Cardiac muscle cell (in vitro differentiated cells and primary cell): Measurements from ENCODE around the gene DGKZ. TPM values are rescaled to one million over a fixed set of nuclear protein-coding genes. Genes with fewer than 3 reads are reported as not detected.
A peak's percentile ranks its signal among the peaks of the same experiment; 100 is the strongest.

Experiments
- DNase-seq, 2 donors: peaks; one replicate each; pipeline versions ENCODE4 v3.0.0 to v3.0.0-alpha.2; 2010 to 2017; ENCODE audit warnings: low read depth in 1 of 2, low spot score in 1 of 2
- H3K27ac ChIP-seq: fragments of 200-600 bp; sonication (generic); 2 replicates; pipeline ENCODE4 v1.5.1; 2016
- H3K27me3 ChIP-seq: fragments of 200-600 bp; sonication (generic); 2 replicates; pipeline ENCODE4 v1.6.0; 2016; ENCODE audit warnings: control low read depth
- H3K36me3 ChIP-seq: fragments of 200-600 bp; sonication (generic); 2 replicates; pipeline ENCODE4 v1.5.1; 2016; ENCODE audit warnings: control low read depth
- H3K4me1 ChIP-seq: fragments of 200-600 bp; sonication (generic); 2 replicates; pipeline ENCODE4 v1.8.1; 2017; ENCODE audit warnings: low read depth, mild to moderate bottlenecking, mixed run types
- H3K4me3 ChIP-seq: fragments of 200-600 bp; sonication (generic); 2 replicates; pipeline ENCODE4 v1.5.1; 2016; ENCODE audit warnings: mild to moderate bottlenecking
- H3K9me3 ChIP-seq: fragments of 200-600 bp; sonication (generic); 2 replicates; pipeline ENCODE4 v1.5.1; 2017; ENCODE audit warnings: low read depth, mild to moderate bottlenecking, control low read depth
- CTCF ChIP-seq: IDR thresholded peaks from 2 replicates; pipeline ENCODE4 v1.5.1; 2012; ENCODE audit warnings: low read depth, mild to moderate bottlenecking, low read length
- polyA plus RNA-seq: library from polyadenylated mRNA; unstranded; fragments of >200 nt; fragmentation: Nextera tagmentation; extraction: Ambion mirVana; gene quantifications from 2 replicates; pipeline ENCODE4 v1.2.1, GENCODE V29; 2016
- total RNA-seq: library from RNA; depleted of rRNA; stranded (reverse); fragments of >200 nt; gene quantifications from 2 replicates; pipeline ENCODE4 v1.2.3, GENCODE V29; 2016

The DGKZ gene
- total and polyA plus RNA-seq, 2 experiments from 2014 or later, result 48.3 to 81.8 TPM

GRCh38 chr11:46375392-46376101 is 28.3 kb downstream of the DGKZ start:
- no peak overlapping the region for H3K27ac ChIP-seq
- H3K36me3 ChIP-seq, result peaks cover 3% of the 10 kb centered on the region
- DNase-seq, result no peak
- H3K9me3 ChIP-seq, result no peaks in the 10 kb centered on the region
- no peak for TF ChIP-seq CTCF
- no peak overlapping the region for H3K4me3 ChIP-seq
- no peaks in the 10 kb centered on the region for H3K27me3 ChIP-seq
- peaks cover 8% of the 10 kb centered on the region for H3K4me1 ChIP-seq

GRCh38 chr11:46376258-46377050 is 29.2 kb downstream of the DGKZ start:
- H3K27ac ChIP-seq, result no peak overlapping the region
- no peak overlapping the region for H3K4me3 ChIP-seq
- H3K36me3 ChIP-seq, result peaks cover 3% of the 10 kb centered on the region
- no peak for TF ChIP-seq CTCF
- H3K9me3 ChIP-seq, result no peaks in the 10 kb centered on the region
- H3K4me1 ChIP-seq, result peaks cover 8% of the 10 kb centered on the region
- no peaks in the 10 kb centered on the region for H3K27me3 ChIP-seq
- DNase-seq, result no peak

DNA sequence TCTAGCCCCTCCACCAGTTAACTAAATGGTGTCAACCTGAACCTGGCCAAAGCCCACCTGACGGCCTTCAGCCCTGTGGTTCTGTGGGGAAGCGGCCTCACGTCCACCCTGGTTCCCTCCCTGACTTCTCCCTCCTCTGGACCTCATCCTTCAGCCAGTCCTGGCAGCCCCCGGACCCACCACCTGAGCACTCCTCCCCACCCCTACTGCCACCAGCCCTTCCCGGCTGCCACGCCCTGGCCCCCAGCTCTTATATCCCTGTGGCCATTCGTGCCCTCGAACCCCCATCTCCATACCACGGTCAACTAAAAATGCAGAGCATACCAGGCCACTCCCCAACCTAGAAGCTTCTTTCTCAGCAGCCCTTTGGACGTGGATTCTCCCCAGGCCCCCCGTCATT is 30.0 kb downstream of the DGKZ start:
- Histone ChIP-seq H3K36me3 (peaks cover 3% of the 10 kb centered on the region), H3K27me3 (no peaks in the 10 kb centered on the region), H3K9me3 (no peaks in the 10 kb centered on the region), H3K27ac (no peak overlapping the region), H3K4me3 (no peak overlapping the region), H3K4me1 (peaks cover 8% of the 10 kb centered on the region)
- TF ChIP-seq CTCF, result no peak
- DNase-seq, result no peak

DNA sequence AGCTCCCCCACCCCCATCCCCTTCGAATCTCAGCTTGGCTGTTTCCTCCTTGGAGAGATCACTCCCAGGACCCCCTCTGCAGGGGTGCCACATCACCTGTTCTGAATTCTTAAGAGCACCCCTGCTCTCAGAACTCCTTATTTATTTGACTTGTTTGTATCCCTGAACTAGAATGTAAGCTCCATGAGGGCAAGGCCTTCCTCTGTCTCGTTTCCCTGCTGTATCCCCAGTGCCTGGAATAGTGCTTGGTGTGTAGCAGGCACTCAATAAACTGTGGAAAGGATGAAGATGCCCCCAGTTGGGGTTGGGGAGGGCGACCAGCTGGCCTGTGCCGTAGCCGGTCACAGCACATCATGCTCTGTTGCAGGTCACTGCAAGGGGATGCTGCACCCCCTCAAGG is 30.6 kb downstream of the DGKZ start:
- Histone ChIP-seq H3K4me1 (peaks cover 8% of the 10 kb centered on the region), H3K9me3 (no peaks in the 10 kb centered on the region), H3K27ac (peak overlapping the region; percentile 98), H3K27me3 (no peaks in the 10 kb centered on the region), H3K36me3 (peaks cover 3% of the 10 kb centered on the region), H3K4me3 (no peak overlapping the region)
- DNase-seq, result no peak
- TF ChIP-seq CTCF, result no peak

GRCh38 chr11:46378296-46378695 is 31.0 kb downstream of the DGKZ start:
- H3K4me3 ChIP-seq, result no peak overlapping the region
- H3K27ac ChIP-seq, result peak overlapping the region; percentile 98
- no peak for TF ChIP-seq CTCF
- H3K9me3 ChIP-seq, result no peaks in the 10 kb centered on the region
- DNase-seq, result no peak
- peaks cover 4% of the 10 kb centered on the region for H3K36me3 ChIP-seq
- no peaks in the 10 kb centered on the region for H3K27me3 ChIP-seq
- peaks cover 8% of the 10 kb centered on the region for H3K4me1 ChIP-seq
